ENCODE measurements around the gene KRT85.

DNA sequence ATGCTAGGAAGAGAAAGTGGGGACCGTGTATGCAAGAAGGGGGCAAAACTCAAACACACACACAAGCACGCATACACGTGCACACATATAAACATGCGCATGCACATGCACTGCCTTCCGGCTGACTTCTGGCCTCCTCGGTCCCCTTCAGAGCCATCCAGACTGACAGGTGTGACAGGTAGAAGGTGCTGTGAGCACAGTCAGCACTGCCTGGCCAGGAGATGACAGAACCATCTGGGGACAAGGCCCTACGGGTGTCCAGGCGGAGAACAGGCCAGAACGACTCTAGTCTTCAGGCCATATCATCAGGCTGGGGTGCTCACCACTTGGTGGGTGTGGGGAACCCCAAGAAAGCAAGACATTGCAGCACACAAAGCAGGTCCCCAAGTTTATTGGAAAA lies 53.4 kb downstream of the KRT85 start:
- TF ChIP-seq, protein P1, sequence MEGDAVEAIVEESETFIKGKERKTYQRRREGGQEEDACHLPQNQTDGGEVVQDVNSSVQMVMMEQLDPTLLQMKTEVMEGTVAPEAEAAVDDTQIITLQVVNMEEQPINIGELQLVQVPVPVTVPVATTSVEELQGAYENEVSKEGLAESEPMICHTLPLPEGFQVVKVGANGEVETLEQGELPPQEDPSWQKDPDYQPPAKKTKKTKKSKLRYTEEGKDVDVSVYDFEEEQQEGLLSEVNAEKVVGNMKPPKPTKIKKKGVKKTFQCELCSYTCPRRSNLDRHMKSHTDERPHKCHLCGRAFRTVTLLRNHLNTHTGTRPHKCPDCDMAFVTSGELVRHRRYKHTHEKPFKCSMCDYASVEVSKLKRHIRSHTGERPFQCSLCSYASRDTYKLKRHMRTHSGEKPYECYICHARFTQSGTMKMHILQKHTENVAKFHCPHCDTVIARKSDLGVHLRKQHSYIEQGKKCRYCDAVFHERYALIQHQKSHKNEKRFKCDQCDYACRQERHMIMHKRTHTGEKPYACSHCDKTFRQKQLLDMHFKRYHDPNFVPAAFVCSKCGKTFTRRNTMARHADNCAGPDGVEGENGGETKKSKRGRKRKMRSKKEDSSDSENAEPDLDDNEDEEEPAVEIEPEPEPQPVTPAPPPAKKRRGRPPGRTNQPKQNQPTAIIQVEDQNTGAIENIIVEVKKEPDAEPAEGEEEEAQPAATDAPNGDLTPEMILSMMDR (IDR thresholded peaks at IDR 0.05; ENCODE audit: extremely low read depth in 1 of 2, insufficient read depth in 1 of 2, low read depth in 1 of 2, low read length in 2 of 2), result no peak
- TF ChIP-seq EZH2 (IDR thresholded peaks at IDR 0.05; ENCODE audit: borderline replicate concordance, low read depth, low read length, severe bottlenecking) (no peak), JUN (IDR thresholded peaks at IDR 0.05; ENCODE audit: borderline replicate concordance, insufficient read depth, insufficient read length, low read depth) (no peak), POLR2A (IDR thresholded peaks at IDR 0.05; ENCODE audit: low read depth, low read length) (no peak), POLR2AphosphoS5 (IDR thresholded peaks at IDR 0.05; ENCODE audit: insufficient read depth, low read depth, low read length) (no peak), GATA2 (IDR thresholded peaks at IDR 0.05; ENCODE audit: insufficient read depth, insufficient read length, low read depth, low read length) (no peak), MYC (IDR thresholded peaks at IDR 0.05; ENCODE audit: low read depth, low read length) (no peak), FOS (IDR thresholded peaks at IDR 0.05; ENCODE audit: borderline replicate concordance, insufficient read depth, low read length) (no peak)
- TF ChIP-seq, protein P2, sequence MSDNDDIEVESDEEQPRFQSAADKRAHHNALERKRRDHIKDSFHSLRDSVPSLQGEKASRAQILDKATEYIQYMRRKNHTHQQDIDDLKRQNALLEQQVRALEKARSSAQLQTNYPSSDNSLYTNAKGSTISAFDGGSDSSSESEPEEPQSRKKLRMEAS (IDR thresholded peaks at IDR 0.05; ENCODE audit: insufficient read depth, insufficient read length), result no peak

Data from endothelial cell of umbilical vein (primary cell).